AG10803 (cell line): Measurements from ENCODE around the gene CERS6.

Source experiments
- DNase-seq: peaks from one replicate; pipeline ENCODE4 v3.0.0; 2010; ENCODE audit warnings: low read depth
- H3K4me3 ChIP-seq: 2 replicates; pipeline ENCODE4 v1.5.1; 2011; ENCODE audit warnings: mild to moderate bottlenecking, low read length, control low read depth
- TF ChIP-seq, protein P1 (sequence below): conservative IDR thresholded peaks from 2 replicates; pipeline ENCODE4 v1.5.1; 2011; ENCODE audit warnings: mild to moderate bottlenecking, low read length, control low read depth, inconsistent platforms

The CERS6 gene

DNA sequence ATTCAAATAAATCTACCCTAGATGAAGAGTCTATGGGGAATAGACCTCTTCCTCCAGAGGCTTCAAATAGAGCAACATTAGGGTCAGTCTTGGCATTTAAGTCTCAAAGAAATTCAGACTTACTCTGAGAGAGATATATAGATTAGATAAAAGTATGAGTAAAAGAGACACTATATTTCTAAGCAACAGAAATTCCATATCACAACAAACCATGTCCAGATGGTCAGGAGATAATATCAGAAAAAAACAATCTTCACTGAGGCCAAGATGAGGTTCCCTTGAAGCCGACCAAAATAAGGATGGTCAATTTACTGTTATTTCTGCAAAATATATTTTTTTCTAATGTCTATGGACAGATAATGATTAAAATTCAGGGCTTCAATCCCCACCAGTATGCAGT lies 257.3 kb downstream of the CERS6 start:
- no peak for DNase-seq
- TF ChIP-seq, protein P1, sequence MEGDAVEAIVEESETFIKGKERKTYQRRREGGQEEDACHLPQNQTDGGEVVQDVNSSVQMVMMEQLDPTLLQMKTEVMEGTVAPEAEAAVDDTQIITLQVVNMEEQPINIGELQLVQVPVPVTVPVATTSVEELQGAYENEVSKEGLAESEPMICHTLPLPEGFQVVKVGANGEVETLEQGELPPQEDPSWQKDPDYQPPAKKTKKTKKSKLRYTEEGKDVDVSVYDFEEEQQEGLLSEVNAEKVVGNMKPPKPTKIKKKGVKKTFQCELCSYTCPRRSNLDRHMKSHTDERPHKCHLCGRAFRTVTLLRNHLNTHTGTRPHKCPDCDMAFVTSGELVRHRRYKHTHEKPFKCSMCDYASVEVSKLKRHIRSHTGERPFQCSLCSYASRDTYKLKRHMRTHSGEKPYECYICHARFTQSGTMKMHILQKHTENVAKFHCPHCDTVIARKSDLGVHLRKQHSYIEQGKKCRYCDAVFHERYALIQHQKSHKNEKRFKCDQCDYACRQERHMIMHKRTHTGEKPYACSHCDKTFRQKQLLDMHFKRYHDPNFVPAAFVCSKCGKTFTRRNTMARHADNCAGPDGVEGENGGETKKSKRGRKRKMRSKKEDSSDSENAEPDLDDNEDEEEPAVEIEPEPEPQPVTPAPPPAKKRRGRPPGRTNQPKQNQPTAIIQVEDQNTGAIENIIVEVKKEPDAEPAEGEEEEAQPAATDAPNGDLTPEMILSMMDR: no peak
- no peak overlapping the region for H3K4me3 ChIP-seq

DNA sequence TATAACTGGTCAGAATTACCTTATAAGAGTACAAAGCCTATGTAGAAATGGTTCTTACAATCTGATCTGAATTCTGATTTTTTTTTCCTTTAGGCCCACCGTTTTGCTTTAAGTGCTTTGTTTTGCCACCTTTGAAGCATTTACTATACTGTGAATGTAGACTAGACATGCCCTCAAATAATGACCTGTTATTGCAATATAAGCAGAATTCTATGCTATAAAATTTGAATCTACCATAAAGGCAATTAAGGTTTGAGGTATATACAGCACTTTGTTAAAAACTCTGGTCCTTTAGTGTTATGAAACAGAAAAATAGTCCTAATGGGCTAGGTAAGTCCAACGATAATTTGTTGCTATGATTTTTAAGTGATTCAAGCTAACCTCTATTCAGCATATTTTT lies 259.8 kb downstream of the CERS6 start:
- H3K4me3 ChIP-seq: no peak overlapping the region
- TF ChIP-seq, protein P1: no peak
- no peak for DNase-seq

GRCh38 chr2:168716839-168717238 lies 260.8 kb downstream of the CERS6 start:
- H3K4me3 ChIP-seq: no peak overlapping the region
- no peak for DNase-seq
- TF ChIP-seq, protein P1: no peak

GRCh38 chr2:168717790-168718502 lies 261.9 kb downstream of the CERS6 start:
- TF ChIP-seq, protein P1: no peak
- no peak overlapping the region for H3K4me3 ChIP-seq
- DNase-seq: peak; percentile 29

DNA sequence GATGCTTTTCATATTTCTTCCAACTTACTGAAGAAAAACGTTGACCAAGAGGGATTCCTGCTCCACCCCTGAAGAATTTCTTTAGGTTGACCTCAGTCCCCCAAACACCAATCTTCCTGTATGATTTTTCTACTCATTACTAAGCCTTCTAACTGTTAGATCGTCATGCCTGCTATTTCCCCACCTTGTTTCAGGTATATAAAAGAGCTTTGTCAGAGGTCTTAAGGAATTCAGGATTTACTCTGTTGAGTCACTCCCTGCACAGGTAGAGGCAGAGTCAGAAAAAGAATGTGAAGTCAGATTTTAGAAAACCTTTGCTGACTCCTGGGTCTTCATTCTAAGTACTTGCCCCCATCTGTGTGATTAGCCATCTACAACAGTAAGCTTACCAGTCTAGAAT lies 262.6 kb downstream of the CERS6 start:
- no peak overlapping the region for H3K4me3 ChIP-seq
- no peak for DNase-seq
- TF ChIP-seq, protein P1: no peak

DNA sequence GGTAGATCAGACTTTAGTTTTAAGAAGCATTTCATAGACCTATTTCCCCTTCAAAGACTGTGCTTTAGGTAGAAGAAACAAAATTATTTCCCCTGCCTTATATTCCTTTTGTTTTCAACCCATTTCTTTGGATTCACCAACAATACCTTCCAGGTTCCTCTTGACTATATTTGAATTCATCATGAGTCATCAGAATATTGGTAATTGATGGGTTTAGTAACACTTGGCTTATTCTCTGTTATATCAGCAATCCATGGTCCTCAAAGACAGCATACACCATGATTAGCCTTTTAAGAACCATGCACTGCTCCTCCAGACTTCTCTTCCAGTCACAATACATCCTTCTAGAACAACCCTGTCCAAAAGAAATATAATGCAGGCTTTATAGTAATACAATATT lies 263.4 kb downstream of the CERS6 start:
- no peak overlapping the region for H3K4me3 ChIP-seq
- no peak for DNase-seq
- TF ChIP-seq, protein P1: no peak

DNA sequence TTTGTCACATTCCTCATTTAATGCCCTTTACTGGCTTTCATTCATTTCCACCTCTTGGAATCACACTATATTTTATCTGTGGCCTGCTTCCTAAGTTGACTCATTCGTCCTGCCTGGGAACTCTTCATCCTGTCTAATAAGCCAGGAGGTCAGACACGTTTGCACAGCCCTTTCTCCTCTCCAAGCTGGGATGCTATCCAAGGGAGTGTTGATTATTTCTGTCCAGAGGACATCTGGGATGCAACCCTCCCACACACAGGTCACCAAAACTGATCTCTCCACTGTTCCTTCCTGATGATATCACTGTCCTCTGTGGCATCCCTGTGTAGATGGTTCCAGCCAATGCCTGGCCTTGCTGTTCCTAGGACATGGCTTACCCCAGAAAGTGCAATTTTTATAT lies 266.5 kb downstream of the CERS6 start:
- no peak overlapping the region for H3K4me3 ChIP-seq
- peak; percentile 59 for DNase-seq
- TF ChIP-seq, protein P1: no peak
